ENCODE results near the gene PGAP2.
A peak's percentile ranks its signal among the peaks of the same experiment; 100 is the strongest.
"Not testable (repeated sequence)": the region's sequence is repeated elsewhere in the genome, so short reads cannot be mapped to it uniquely, and the experiment has no call there.

The PGAP2 gene

DNA sequence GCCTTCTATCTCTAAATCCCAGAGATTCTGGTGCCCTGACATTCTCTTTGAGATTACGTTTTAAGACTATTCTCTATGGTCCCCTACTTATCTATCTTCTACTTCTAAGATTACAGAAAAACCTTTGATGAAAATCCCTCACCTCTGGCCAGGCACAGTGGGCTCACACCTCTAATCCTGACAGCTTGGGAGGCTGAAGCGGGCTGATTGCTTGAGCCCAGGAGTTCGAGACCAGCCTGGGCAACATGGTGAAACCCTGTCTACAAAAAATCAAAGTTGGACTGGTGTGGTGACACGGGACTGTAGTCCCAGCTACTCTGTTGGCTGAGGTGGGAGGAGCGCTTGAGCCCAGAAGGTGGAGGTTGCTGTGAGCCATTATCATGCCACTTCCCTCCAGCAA lies 25.4 kb upstream of the PGAP2 start:
- DNase-seq (ENCODE audit: low read depth), result no peak
- TF ChIP-seq, protein P1, sequence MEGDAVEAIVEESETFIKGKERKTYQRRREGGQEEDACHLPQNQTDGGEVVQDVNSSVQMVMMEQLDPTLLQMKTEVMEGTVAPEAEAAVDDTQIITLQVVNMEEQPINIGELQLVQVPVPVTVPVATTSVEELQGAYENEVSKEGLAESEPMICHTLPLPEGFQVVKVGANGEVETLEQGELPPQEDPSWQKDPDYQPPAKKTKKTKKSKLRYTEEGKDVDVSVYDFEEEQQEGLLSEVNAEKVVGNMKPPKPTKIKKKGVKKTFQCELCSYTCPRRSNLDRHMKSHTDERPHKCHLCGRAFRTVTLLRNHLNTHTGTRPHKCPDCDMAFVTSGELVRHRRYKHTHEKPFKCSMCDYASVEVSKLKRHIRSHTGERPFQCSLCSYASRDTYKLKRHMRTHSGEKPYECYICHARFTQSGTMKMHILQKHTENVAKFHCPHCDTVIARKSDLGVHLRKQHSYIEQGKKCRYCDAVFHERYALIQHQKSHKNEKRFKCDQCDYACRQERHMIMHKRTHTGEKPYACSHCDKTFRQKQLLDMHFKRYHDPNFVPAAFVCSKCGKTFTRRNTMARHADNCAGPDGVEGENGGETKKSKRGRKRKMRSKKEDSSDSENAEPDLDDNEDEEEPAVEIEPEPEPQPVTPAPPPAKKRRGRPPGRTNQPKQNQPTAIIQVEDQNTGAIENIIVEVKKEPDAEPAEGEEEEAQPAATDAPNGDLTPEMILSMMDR (IDR thresholded peaks at IDR 0.05; ENCODE audit: control insufficient read depth, extremely low read depth, insufficient read depth), result no peak
- no peak overlapping the region for H3K4me3 ChIP-seq (ENCODE audit: low read depth, low read length)

DNA sequence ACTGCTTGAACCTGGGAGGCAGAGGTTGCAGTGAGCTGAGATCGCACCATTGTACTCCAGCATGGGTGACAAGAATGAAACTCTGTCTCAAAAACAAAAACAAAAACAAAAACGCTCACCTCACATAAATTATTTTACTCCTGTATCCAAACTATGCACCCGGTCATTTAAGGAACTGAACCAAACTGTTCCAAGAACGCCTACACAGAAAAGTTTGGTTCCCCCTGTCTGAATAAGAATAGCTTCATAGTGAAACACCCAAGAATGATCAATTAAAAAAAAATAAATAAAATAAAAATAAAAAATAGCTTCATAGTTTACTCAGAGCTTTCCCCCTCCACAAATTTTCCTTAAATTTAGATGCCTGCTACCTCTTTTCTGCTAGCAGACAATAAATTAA lies 24.7 kb upstream of the PGAP2 start:
- TF ChIP-seq, protein P1 (IDR thresholded peaks at IDR 0.05; ENCODE audit: control insufficient read depth, extremely low read depth, insufficient read depth), result no peak
- H3K4me3 ChIP-seq (ENCODE audit: low read depth, low read length), result no peak overlapping the region
- DNase-seq (ENCODE audit: low read depth), result no peak

DNA sequence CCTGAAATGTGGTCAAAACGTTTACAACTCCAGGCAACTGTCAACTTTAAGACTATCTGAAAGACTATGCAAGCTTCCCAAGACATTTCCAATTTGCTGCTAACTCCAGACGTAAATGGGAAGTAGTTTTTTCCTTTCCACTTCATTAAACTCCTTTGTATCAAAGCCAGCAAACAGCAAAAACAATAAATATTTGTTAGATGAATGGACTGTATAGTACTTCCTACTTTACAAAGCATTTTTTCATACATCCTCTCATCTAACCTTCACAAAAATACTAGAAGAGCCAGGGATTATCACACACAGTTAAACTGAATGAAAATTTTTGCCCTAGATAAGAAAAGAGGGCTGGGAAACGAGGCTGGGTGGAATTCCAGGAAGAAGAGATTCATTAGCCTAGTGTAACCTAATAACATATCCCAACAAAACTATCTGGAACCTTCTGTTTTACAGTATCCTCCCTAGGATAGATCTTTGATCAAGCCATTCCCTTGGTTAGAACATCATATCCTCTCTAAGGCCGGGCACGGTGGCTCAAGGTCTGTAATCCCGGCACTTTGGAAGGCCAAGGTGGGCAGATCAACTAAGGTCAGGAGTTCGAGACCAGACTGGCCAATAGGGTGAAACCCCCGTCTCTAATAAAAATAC lies 21.5 kb upstream of the PGAP2 start:
- TF ChIP-seq, protein P1 (IDR thresholded peaks at IDR 0.05; ENCODE audit: control insufficient read depth, extremely low read depth, insufficient read depth), result no peak
- H3K4me3 ChIP-seq (ENCODE audit: low read depth, low read length), result no peak overlapping the region
- DNase-seq (ENCODE audit: low read depth), result no peak

DNA sequence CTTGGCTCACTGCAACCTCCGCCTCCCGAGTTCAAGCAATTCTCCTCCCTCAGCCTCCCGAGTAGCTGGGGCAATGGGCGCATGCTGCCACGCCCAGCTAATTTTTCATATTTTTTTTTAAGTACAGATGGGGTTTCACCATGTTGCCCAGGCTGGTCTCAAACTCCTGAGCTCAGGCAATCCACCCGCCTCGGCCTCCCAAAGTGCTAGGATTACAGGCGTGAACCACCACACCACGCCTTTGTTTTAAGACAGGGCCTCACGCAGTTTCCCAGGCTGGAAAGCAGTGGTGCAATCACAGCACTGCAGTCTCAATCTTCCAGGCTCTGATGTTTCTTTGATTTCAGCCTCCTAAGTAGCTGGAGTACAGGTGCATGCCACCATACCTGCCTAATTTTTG lies 14.0 kb upstream of the PGAP2 start:
- not testable (repeated sequence) for DNase-seq (ENCODE audit: low read depth); H3K4me3 ChIP-seq (ENCODE audit: low read depth, low read length)

DNA sequence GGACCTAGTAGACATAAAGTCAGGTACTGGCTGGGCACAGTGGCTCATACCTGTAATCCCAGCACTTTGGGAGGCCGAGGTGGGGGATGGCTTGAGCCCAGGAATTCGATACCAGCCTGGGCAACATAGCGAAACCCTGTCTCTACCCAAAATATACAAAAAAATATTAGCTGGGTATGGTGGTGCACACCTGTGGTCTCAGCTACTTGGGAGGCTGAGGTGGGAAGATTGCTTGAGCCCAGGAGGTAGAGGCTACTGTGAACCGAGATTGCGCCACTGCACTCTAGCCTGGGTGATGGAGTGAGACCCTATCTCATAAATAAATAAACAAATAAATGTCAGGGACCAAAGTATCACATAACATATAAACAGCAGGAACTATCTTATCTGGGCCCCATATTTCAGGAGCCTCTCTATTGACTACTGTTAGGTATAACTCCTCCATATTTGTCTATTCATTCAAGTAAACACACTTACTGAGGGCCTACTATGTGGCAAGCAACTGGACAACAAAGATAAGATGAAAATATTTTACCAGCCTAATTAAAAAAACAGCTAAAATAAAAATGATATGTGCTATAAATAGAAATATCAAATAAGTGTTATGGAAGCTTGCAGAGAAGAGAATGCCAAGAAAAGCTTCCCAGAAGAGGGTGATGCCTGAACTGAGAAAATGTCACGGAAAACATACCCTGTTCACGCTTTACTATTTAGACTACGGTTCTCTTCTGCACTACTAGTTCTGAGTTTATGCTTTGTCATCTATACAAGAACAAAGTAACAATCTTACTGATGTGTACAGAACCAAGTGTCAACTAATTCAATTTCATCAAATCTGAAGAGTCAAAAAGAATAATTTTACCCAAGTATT lies 13.0 kb upstream of the PGAP2 start:
- TF ChIP-seq, protein P1 (IDR thresholded peaks at IDR 0.05; ENCODE audit: control insufficient read depth, extremely low read depth, insufficient read depth), result no peak
- DNase-seq (ENCODE audit: low read depth), result no peak
- peak overlapping the region; percentile 99 for H3K4me3 ChIP-seq (ENCODE audit: low read depth, low read length)

DNA sequence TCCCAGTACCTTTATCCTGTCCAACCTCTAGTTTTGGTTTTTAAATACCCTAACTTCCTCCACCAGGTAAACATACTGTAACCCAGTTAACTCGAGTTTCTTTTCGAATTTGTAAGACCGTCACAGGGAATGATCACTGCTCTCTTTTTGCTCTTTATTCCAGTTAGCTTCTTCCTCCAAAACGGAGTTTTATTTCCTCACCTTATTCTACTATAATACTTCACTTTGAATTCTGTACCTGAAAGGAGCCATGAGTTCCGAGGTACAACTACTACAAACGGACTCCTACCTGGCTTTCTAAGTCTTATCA lies 12.4 kb upstream of the PGAP2 start:
- H3K4me3 ChIP-seq (ENCODE audit: low read depth, low read length), result peak overlapping the region; percentile 99
- TF ChIP-seq, protein P1 (IDR thresholded peaks at IDR 0.05; ENCODE audit: control insufficient read depth, extremely low read depth, insufficient read depth), result no peak
- no peak for DNase-seq (ENCODE audit: low read depth)

DNA sequence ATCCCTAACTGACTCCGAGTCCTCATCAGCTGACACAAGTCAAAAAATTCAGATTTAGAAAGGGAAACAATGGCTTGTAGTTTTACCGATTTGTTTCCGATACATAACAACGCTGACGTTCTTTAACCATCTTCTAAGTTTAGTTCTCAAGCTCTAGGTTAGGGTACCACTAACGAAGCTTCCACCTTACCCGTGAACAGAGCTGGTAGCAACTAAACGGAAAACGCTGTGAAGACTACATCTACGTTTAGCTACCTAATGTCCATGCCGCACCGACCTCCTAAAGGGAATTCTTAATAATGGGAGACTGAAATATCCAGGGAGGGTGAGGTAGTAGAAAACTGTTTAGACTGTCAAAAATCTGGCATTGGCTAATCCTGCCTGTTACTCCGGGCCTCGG lies 12.0 kb upstream of the PGAP2 start:
- peak overlapping the region; percentile 99 for H3K4me3 ChIP-seq (ENCODE audit: low read depth, low read length)
- TF ChIP-seq, protein P1 (IDR thresholded peaks at IDR 0.05; ENCODE audit: control insufficient read depth, extremely low read depth, insufficient read depth), result no peak
- DNase-seq (ENCODE audit: low read depth), result no peak
